Suprapubic skin (tissue), 4 donors: ENCODE data around the gene ZFP36L2.
A peak's percentile ranks its signal among the peaks of the same experiment; 100 is the strongest.

Experiments
- CTCF ChIP-seq, 2 donors: fragments of 200-600 bp in 1 of 2; fragments of 450-650 bp in 1 of 2; sonication (generic) in 1 of 2; IDR thresholded peaks; one replicate each; pipeline ENCODE4 v1.5.1; 2016 to 2019; ENCODE audit warnings: antibody characterized with exemption in 2 of 2, mild to moderate bottlenecking in 1 of 2, moderate library complexity in 1 of 2
- EP300 ChIP-seq: sonication (generic); formaldehyde crosslinking; IDR thresholded peaks from one replicate; pipeline ENCODE4 v1.6.1; 2017; ENCODE audit warnings: antibody characterized with exemption
- POLR2A ChIP-seq, 2 donors: fragments of 450-650 bp; IDR thresholded peaks; one replicate each; pipeline ENCODE4 v1.6.1; 2017; ENCODE audit warnings: antibody characterized with exemption in 2 of 2, mild to moderate bottlenecking in 2 of 2, moderate library complexity in 2 of 2
- POLR2AphosphoS5 ChIP-seq, 3 donors: sonication (generic); formaldehyde crosslinking; IDR thresholded peaks; one replicate each; pipeline ENCODE4 v1.6.1; 2017; ENCODE audit warnings: antibody characterized with exemption in 3 of 3

- TF ChIP-seq POLR2AphosphoS5 (IDR thresholded peaks at IDR 0.05), result peak in 2 of 3 donors; percentile 60 to 85
- no peak for TF ChIP-seq CTCF (IDR thresholded peaks at IDR 0.05)
- no peak for TF ChIP-seq POLR2A (IDR thresholded peaks at IDR 0.05)
- no peak for TF ChIP-seq EP300
Measured at GRCh38 chr2:43226955-43227829, 786 bp upstream of the ZFP36L2 start.
